AG04450 (cell line): ENCODE results near the gene ANXA6. TPM values are rescaled to one million over a fixed set of nuclear protein-coding genes. Genes with fewer than 3 reads are reported as not detected.

Source experiments
- CTCF ChIA-PET: fragments of 300-600, 350-600 bp; formaldehyde crosslinking; extraction: SDS; loops from one replicate; lab custom pipeline; 2022; ENCODE audit warnings: antibody characterized with exemption, inconsistent platforms; lab: Charles Lee
- POLR2A ChIA-PET: fragments of 350-600 bp; formaldehyde crosslinking; extraction: SDS; loops from one replicate; lab custom pipeline; 2021; ENCODE audit warnings: antibody characterized with exemption, inconsistent platforms; lab: Yijun Ruan, JAX
- DNase-seq: peaks from one replicate; pipeline ENCODE4 v3.0.0-alpha.2; 2011; ENCODE audit warnings: low read depth, low spot score
- H3K27ac ChIP-seq: one replicate; pipeline ENCODE4 v1.5.1; 2012; ENCODE audit warnings: low read depth, low read length, control low read depth
- H3K27me3 ChIP-seq: one replicate; pipeline ENCODE4 v1.6.0; 2012; ENCODE audit warnings: low read length; ENCODE audit not compliant: control insufficient read depth, insufficient read depth
- H3K4me3 ChIP-seq: 2 replicates; pipeline ENCODE4 v1.5.1; 2011; ENCODE audit warnings: mild to moderate bottlenecking, low read depth, low read length, control low read depth
- H3K9me3 ChIP-seq: 2 replicates; pipeline ENCODE4 v1.5.1; 2012; ENCODE audit warnings: low read length; ENCODE audit not compliant: control insufficient read depth, insufficient read depth
- CTCF ChIP-seq: IDR thresholded peaks from 2 replicates; pipeline ENCODE4 v1.5.1; 2011; ENCODE audit warnings: low read depth, low read length, control low read depth, inconsistent platforms
- polyA plus RNA-seq: library from polyadenylated mRNA; depleted of rRNA; stranded (reverse); fragments of >200 nt; gene quantifications from 2 replicates; pipeline ENCODE4 v1.2.3, GENCODE V29; 2011

Gene ANXA6
- polyA plus RNA-seq, 1 experiment, result 502 TPM

- H3K9me3 ChIP-seq, result no peaks in the 10 kb centered on the region
- ChIA-PET CTCF (interaction anchor here (1.0 to 3.0 kb wide), 5 partner anchors 18 to 107 kb away, joined by 3 to 18 read pairs (median 5); no protein-coding TSS in a partner anchor), POLR2A (no interaction called here)
- no peak overlapping the region for H3K27ac ChIP-seq
- no peak for TF ChIP-seq CTCF
- no peak overlapping the region for H3K4me3 ChIP-seq
- DNase-seq, result no peak
- no peaks in the 10 kb centered on the region for H3K27me3 ChIP-seq
These were observed 49.0 kb downstream of the ANXA6 start for GRCh38 chr5:151108566-151108965.

- TF ChIP-seq CTCF, result no peak
- H3K27ac ChIP-seq, result no peak overlapping the region
- H3K27me3 ChIP-seq, result no peaks in the 10 kb centered on the region
- ChIA-PET POLR2A (no interaction called here), CTCF (interaction anchor here (0.6 to 4.2 kb wide), 9 partner anchors 7 to 106 kb away, joined by 3 to 26 read pairs (median 6); no protein-coding TSS in a partner anchor)
- DNase-seq, result no peak
- no peaks in the 10 kb centered on the region for H3K9me3 ChIP-seq
- H3K4me3 ChIP-seq, result no peak overlapping the region
These were observed 49.6 kb downstream of the ANXA6 start for GRCh38 chr5:151107738-151108520.

- ChIA-PET CTCF (interaction anchor here (1.1 to 4.2 kb wide), 3 partner anchors 8 to 19 kb away, joined by 6 to 26 read pairs (median 7); no protein-coding TSS in a partner anchor), POLR2A (no interaction called here)
- Histone ChIP-seq H3K9me3 (no peaks in the 10 kb centered on the region), H3K4me3 (no peak overlapping the region), H3K27me3 (no peaks in the 10 kb centered on the region), H3K27ac (peak overlapping the region; percentile 11)
- TF ChIP-seq CTCF, result no peak
- no peak for DNase-seq
These were observed 50.5 kb downstream of the ANXA6 start for GRCh38 chr5:151107084-151107483.

- CTCF ChIA-PET, result interaction anchor here (1.8 to 4.2 kb wide), 4 partner anchors 9 to 58 kb away, joined by 7 to 26 read pairs (median 17); no protein-coding TSS in a partner anchor
- DNase-seq, result no peak
- Histone ChIP-seq H3K27me3 (no peaks in the 10 kb centered on the region), H3K27ac (no peak overlapping the region), H3K4me3 (no peak overlapping the region), H3K9me3 (no peaks in the 10 kb centered on the region)
- TF ChIP-seq CTCF, result no peak
- POLR2A ChIA-PET, result no interaction called here
These were observed 51.1 kb downstream of the ANXA6 start for GRCh38 chr5:151106509-151106908.

GRCh38 chr5:151106043-151106442, 51.5 kb downstream of the ANXA6 start:
- POLR2A ChIA-PET, result no interaction called here
- no peaks in the 10 kb centered on the region for H3K9me3 ChIP-seq
- no peak for DNase-seq
- CTCF ChIA-PET, result interaction anchor here (1.8 to 4.2 kb wide), 4 partner anchors 9 to 58 kb away, joined by 7 to 26 read pairs (median 17); no protein-coding TSS in a partner anchor
- no peak for TF ChIP-seq CTCF
- H3K27ac ChIP-seq, result no peak overlapping the region
- no peak overlapping the region for H3K4me3 ChIP-seq
- H3K27me3 ChIP-seq, result no peaks in the 10 kb centered on the region
